Effector memory CD8-positive, alpha-beta T cell (primary cell): ENCODE data around the gene WDR87.

Experiments used
- ATAC-seq: fragments of 150-1000 bp; cut with Tn5 transposase; replicated peaks from 2 replicates; pipeline ENCODE4 v1.10.0; 2021; ENCODE audit warnings: mild to moderate bottlenecking, moderate library complexity
- DNase-seq, 3 experiments: peaks; one replicate each; pipeline ENCODE4 v3.0.0; 2021
- H3K27ac Mint-ChIP-seq, 2 donors: one replicate each; pipeline ENCODE4 v1.8.0; 2022; ENCODE audit warnings: mild to moderate bottlenecking in 2 of 2, mixed read lengths in 2 of 2, moderate library complexity in 2 of 2
- H3K27me3 Mint-ChIP-seq, 2 donors: one replicate each; pipeline ENCODE4 v1.8.0; 2022; ENCODE audit warnings: mixed read lengths in 2 of 2
- H3K36me3 Mint-ChIP-seq: one replicate; pipeline ENCODE4 v1.8.0; 2022; ENCODE audit warnings: mild to moderate bottlenecking, moderate library complexity, mixed read lengths; ENCODE audit not compliant: insufficient read depth
- H3K4me1 Mint-ChIP-seq, 2 donors: one replicate each; pipeline ENCODE4 v1.8.0; 2022; ENCODE audit warnings: low read depth in 2 of 2, mixed read lengths in 2 of 2
- H3K4me3 Mint-ChIP-seq, 2 donors: one replicate each; pipeline ENCODE4 v1.8.0; 2022; ENCODE audit warnings: mild to moderate bottlenecking in 2 of 2, mixed read lengths in 2 of 2, moderate library complexity in 2 of 2
- H3K9me3 Mint-ChIP-seq, 2 donors: one replicate each; pipeline ENCODE4 v1.8.0; 2022; ENCODE audit warnings: mixed read lengths in 2 of 2
- total RNA-seq, 9 experiments: gene quantifications; one replicate each; lab custom pipeline; 2026; lab: John Stamatoyannopoulos, UW

Gene WDR87
- 0 to 0.25 (median 0.06) reads per million in 9 experiments for total RNA-seq

GRCh38 chr19:37905946-37906868 lies at the start of gene WDR87:
Gene WDR87 (minus strand): TSS chr19:37906594. CDS start chr19:37898239, 8,355 bp downstream.
- ATAC-seq = peak; percentile 30
- DNase-seq = peak; percentile 7 to 20 (median 18)
- H3K9me3 Mint-ChIP-seq = no peaks in the 10 kb centered on the region
- H3K4me3 Mint-ChIP-seq = peak within 1 kb of the TSS; percentile 94 to 95
- H3K4me1 Mint-ChIP-seq = peaks cover 21 to 28% of the 10 kb centered on the region in 2 donors
- no peaks in the 10 kb centered on the region for H3K27me3 Mint-ChIP-seq
- peaks cover 5% of the 10 kb centered on the region for H3K36me3 Mint-ChIP-seq
- H3K27ac Mint-ChIP-seq = peak within 1 kb of the TSS; percentile 80 to 82

DNA sequence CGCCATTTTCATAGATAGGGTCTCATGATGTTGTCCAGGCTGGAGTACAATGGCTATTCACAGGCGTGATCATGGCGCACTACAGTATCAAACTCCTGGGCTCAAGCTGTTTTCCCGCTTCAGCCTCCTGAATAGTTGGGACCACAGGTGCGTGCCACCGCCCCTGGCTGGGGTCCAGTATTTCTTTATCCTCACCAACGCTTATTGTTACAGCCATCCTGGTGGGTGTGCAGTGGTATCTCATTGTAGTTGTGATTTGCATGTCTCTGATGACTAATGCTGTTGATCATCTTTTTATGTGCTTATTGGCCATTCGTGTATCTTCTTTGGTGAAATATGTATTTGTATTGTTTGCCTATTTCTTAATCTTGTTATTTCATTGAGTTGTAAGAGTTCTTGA lies 49.6 kb upstream of the WDR87 start:
- no peak for DNase-seq
- Mint-ChIP-seq H3K9me3 (no peaks in the 10 kb centered on the region), H3K36me3 (no peaks in the 10 kb centered on the region), H3K4me3 (no peak overlapping the region), H3K4me1 (peaks cover 3 to 11% of the 10 kb centered on the region in 2 donors), H3K27ac (no peak overlapping the region), H3K27me3 (no peaks in the 10 kb centered on the region)
- no peak for ATAC-seq

DNA sequence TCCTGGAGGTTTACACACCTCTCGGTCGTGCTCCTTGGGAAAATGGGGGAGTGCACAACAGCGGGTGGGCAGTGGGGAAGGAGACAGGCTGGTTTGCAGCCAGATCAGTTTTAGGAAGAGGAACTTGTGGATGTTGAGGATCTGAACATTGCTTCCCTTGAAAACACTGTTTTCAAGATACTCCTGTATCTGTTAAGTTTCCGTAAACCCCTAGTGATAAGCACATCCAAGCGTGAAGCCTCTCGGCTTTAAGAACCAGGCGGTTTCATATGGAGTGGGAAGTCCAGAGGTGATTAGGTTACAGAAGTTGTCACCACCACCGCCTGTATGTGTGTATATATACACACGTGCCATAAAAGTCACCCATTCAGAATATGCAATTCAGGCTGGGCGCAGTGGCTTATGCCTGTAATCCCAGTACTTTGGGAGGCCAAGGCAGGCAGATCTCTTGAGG lies 48.1 kb upstream of the WDR87 start:
- Mint-ChIP-seq H3K36me3 (no peaks in the 10 kb centered on the region), H3K27me3 (no peaks in the 10 kb centered on the region), H3K9me3 (no peaks in the 10 kb centered on the region), H3K4me1 (peaks cover 3 to 9% of the 10 kb centered on the region in 2 donors), H3K27ac (no peak overlapping the region), H3K4me3 (no peak overlapping the region)
- DNase-seq (no peak), ATAC-seq (no peak)

- Mint-ChIP-seq H3K27ac (no peak overlapping the region), H3K4me3 (no peak overlapping the region), H3K9me3 (no peaks in the 10 kb centered on the region), H3K27me3 (no peaks in the 10 kb centered on the region), H3K36me3 (no peaks in the 10 kb centered on the region), H3K4me1 (peaks cover 0 to 4% of the 10 kb centered on the region in 2 donors)
- ATAC-seq (no peak), DNase-seq (no peak)
These were observed 47.5 kb upstream of the WDR87 start for GRCh38 chr19:37953918-37954303.

- H3K27me3 Mint-ChIP-seq = no peaks in the 10 kb centered on the region
- ATAC-seq = no peak
- DNase-seq = no peak
- H3K4me1 Mint-ChIP-seq = peaks cover 0 to 4% of the 10 kb centered on the region in 2 donors
- H3K4me3 Mint-ChIP-seq = no peak overlapping the region
- peaks cover 3% of the 10 kb centered on the region for H3K36me3 Mint-ChIP-seq
- no peak overlapping the region for H3K27ac Mint-ChIP-seq
- H3K9me3 Mint-ChIP-seq = no peaks in the 10 kb centered on the region
These were observed 47.0 kb upstream of the WDR87 start for GRCh38 chr19:37953171-37953917.

GRCh38 chr19:37951816-37952210 lies 45.4 kb upstream of the WDR87 start:
- H3K9me3 Mint-ChIP-seq = no peaks in the 10 kb centered on the region
- peaks cover 0 to under 1% of the 10 kb centered on the region in 2 donors for H3K4me1 Mint-ChIP-seq
- peaks cover 3% of the 10 kb centered on the region for H3K36me3 Mint-ChIP-seq
- no peak for ATAC-seq
- DNase-seq = no peak
- no peak overlapping the region for H3K27ac Mint-ChIP-seq
- no peaks in the 10 kb centered on the region for H3K27me3 Mint-ChIP-seq
- H3K4me3 Mint-ChIP-seq = no peak overlapping the region

DNA sequence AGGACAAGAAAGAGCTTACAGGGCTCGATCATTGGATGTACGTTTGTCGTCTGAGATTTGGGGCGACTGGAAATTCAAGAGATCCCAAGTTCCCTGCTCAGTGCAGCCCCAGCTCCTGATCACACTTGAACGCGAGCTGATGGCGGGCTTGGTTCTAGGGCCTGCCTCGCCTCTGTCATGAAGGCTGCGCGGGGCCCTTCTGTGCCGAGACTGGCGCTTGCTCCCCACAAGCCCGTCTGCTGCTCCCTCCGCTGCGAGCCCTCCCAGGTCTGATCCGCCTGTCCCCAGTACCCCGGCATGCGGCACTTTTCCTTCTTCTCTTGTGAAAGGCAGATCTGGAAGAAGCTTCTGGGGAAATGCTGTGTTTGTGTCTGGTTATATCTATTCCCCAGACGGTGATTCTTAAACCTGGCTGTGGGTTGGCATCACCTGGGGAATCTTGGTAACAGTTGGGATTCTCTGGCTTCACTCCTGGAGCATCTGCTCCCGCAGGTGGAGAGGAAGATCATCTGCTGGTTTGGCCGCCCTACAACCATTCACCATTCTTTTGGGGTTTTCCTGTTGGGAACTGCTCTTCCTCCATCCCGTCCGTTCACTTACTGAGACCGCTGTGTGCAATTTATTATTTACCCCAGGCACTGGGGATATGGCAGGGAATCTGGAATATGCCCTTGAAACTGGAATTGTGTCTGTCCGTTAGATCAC lies 44.2 kb upstream of the WDR87 start:
- no peaks in the 10 kb centered on the region for H3K4me1 Mint-ChIP-seq

GRCh38 chr19:37948362-37948761 lies 42.0 kb upstream of the WDR87 start:
- H3K36me3 Mint-ChIP-seq = peaks cover 3% of the 10 kb centered on the region
- no peak overlapping the region for H3K27ac Mint-ChIP-seq
- H3K4me1 Mint-ChIP-seq = no peaks in the 10 kb centered on the region
- ATAC-seq (no peak), DNase-seq (no peak)
- H3K27me3 Mint-ChIP-seq = no peaks in the 10 kb centered on the region
- H3K9me3 Mint-ChIP-seq = no peaks in the 10 kb centered on the region
- H3K4me3 Mint-ChIP-seq = no peak overlapping the region

More for the DNA sequence above, 44.2 kb upstream of the WDR87 start:
- Mint-ChIP-seq H3K27me3 (no peaks in the 10 kb centered on the region), H3K36me3 (peaks cover 3% of the 10 kb centered on the region), H3K9me3 (no peaks in the 10 kb centered on the region), H3K27ac (no peak overlapping the region), H3K4me3 (no peak overlapping the region)
- DNase-seq = no peak
- ATAC-seq = no peak

- Mint-ChIP-seq H3K4me1 (no peaks in the 10 kb centered on the region), H3K27me3 (no peaks in the 10 kb centered on the region), H3K27ac (no peak overlapping the region), H3K9me3 (no peaks in the 10 kb centered on the region), H3K4me3 (no peak overlapping the region), H3K36me3 (peaks cover 3% of the 10 kb centered on the region)
- ATAC-seq (no peak), DNase-seq (no peak)
These were observed 41.4 kb upstream of the WDR87 start for GRCh38 chr19:37947778-37948177.

- DNase-seq = no peak
- H3K27me3 Mint-ChIP-seq = no peaks in the 10 kb centered on the region
- no peaks in the 10 kb centered on the region for H3K9me3 Mint-ChIP-seq
- ATAC-seq = no peak
- H3K27ac Mint-ChIP-seq = no peak overlapping the region
- peaks cover 3% of the 10 kb centered on the region for H3K36me3 Mint-ChIP-seq
- H3K4me1 Mint-ChIP-seq = peaks cover 3 to 5% of the 10 kb centered on the region in 2 donors
- no peak overlapping the region for H3K4me3 Mint-ChIP-seq
These were observed 39.7 kb upstream of the WDR87 start for GRCh38 chr19:37946132-37946531.

DNA sequence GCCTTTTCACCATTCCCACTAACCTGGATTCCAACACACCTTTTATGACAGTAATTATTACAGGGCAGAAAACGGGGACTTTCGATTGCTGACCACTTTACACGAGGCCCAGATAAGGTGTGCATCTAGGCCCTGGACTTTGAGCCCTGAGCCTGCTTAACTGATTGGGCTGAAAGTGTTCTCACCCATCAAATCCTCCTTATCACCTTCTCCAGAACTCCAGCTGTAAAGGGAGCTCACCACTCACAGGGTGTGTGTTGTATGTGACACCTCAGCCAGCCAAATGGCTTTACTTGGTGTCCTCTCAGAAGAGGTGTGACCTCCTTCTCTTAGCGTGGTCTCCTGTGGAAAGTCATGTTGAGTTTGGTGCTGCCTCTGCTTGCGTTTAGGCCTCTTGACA lies 37.1 kb upstream of the WDR87 start:
- H3K9me3 Mint-ChIP-seq = no peaks in the 10 kb centered on the region
- peaks cover 3 to 12% of the 10 kb centered on the region in 2 donors for H3K4me1 Mint-ChIP-seq
- ATAC-seq (no peak), DNase-seq (no peak)
- no peak overlapping the region for H3K4me3 Mint-ChIP-seq
- H3K27me3 Mint-ChIP-seq = no peaks in the 10 kb centered on the region
- H3K27ac Mint-ChIP-seq = no peak overlapping the region
- no peaks in the 10 kb centered on the region for H3K36me3 Mint-ChIP-seq

DNA sequence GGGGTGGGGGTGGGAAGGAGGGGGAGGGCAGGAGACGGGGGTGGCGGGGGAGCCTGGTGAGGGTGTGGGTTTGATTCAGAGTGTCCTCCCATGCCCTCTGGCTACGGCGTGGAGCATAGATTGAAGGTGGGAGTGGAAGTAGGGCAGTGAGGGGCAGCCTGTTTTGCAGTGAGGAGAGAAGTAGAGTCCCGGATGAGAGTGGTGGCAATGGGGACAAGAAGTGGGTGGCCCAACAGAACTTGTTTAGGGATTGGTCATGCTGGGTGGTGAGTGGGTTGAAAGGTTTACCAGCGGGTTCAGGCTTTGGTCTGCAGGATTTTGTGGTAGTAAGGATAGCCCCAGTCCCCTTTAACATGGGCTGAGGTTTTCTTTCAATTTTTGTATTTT lies 36.1 kb upstream of the WDR87 start:
- no peaks in the 10 kb centered on the region for H3K9me3 Mint-ChIP-seq
- no peak for ATAC-seq
- H3K36me3 Mint-ChIP-seq = no peaks in the 10 kb centered on the region
- H3K27me3 Mint-ChIP-seq = no peaks in the 10 kb centered on the region
- H3K4me1 Mint-ChIP-seq = peaks cover 3 to 12% of the 10 kb centered on the region in 2 donors
- H3K4me3 Mint-ChIP-seq = no peak overlapping the region
- H3K27ac Mint-ChIP-seq = peak overlapping the region in 1 of 2 donors; percentile 13
- no peak for DNase-seq

GRCh38 chr19:37941782-37942515 lies 35.6 kb upstream of the WDR87 start:
- Mint-ChIP-seq H3K9me3 (no peaks in the 10 kb centered on the region), H3K4me3 (no peak overlapping the region), H3K4me1 (peaks cover 3 to 12% of the 10 kb centered on the region in 2 donors), H3K27ac (peak overlapping the region; percentile 24 to 26), H3K36me3 (no peaks in the 10 kb centered on the region), H3K27me3 (no peaks in the 10 kb centered on the region)
- ATAC-seq = no peak
- DNase-seq = no peak
